T-helper 22 cell (primary cell): ENCODE measurements around the gene NFE2L1.
"Not testable (repeated sequence)": the region's sequence is repeated elsewhere in the genome, so short reads cannot be mapped to it uniquely, and the experiment has no call there.

ENCODE experiments used
- DNase-seq: peaks from one replicate; pipeline ENCODE4 v3.0.0-alpha.2; 2020; ENCODE audit warnings: low read depth

NFE2L1 gene

GRCh38 chr17:48024149-48025039 lies 23.8 kb upstream of the NFE2L1 start:
- DNase-seq: no peak

GRCh38 chr17:48025040-48025903 lies 22.9 kb upstream of the NFE2L1 start:
- peak; percentile 95 for DNase-seq

DNA sequence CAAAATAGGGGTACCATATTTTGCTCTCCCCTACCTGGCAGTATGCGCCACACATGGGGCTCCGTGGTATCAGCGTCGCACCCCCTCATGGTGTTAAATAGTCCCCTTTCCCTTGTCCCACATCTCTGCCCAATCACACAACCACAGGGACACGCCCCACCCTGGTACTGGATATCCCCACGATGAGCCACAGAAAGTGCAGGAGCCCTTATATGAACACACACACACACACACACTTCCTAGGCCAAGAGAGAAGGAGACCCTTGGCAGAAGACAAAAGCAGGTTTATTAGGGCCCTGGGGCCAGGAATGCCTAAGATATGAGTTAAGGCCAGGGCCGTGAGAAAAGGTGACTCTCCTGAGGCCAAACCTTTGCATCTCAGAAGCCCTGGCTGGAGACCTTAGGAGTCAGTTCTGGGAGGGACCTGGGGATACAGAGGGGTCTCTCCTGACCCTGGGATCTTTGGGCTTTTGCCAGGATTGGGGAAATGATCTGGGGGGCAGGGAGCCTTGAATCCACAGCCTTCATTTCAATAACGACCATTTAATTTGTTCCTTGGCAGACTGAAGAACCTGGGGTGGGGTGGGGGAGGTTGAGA lies 22.2 kb upstream of the NFE2L1 start:
- no peak for DNase-seq

DNA sequence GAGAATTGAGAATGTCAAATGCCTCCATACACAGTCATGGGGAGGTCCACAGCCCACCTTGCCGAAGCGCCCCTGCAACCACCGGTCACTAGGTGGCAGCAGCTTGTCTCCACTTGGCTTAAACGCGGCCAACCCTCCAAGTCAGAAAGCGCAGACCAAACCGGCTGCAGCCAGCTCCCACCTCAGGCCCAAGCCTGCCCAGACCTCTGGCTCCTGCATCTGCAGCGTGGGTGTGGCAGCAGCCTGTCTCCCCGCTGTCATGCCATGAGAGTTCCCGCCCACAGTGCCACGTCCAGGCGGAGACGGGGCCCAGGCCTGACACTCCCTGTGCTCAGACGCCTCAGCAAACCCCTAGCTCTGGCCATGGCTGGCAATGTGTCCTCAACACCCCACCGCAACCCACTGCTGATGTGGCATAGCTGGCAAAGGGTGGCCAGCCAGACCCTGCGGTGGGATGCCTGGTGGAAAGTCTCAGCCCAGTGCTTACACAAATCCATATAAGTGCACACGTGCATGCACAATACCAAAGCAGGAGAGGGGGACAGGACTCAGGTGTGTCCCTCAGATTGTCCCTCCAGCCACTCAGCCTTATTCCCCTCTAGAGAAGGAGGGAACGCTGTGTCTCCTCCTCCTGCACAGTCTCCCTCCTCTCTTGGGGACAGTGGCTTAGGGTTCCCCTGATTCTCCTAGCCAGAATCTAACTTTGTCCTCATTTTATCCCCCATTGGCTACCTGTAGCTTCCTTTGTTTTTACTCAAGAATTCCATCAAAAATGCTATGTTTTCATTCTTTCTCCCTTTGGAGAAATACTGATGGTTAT lies 21.4 kb upstream of the NFE2L1 start:
- peak; percentile 45 for DNase-seq

GRCh38 chr17:48027322-48027981 lies 20.7 kb upstream of the NFE2L1 start:
- DNase-seq: no peak

DNA sequence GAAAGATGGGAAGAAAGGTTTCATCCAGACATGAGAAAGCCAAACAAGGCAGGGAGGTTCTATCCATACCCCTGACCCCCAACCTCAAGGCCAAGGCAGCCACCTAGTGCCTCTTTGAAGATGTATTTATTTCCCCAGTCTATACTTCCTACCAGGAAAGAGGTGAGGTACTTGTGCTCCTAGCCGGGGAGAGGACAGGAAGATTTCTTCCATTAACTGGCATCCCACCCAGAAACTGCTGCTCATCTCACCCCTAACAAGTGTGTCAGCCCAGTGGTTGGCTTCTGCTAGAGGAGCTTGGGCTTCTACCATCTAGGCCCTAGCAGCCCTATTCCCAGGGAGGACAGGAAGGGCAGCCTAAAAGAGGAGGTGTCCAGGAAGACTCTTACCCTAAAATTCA lies 19.4 kb upstream of the NFE2L1 start:
- no peak for DNase-seq

- DNase-seq: no peak
Measured at GRCh38 chr17:48030531-48030930, 17.6 kb upstream of the NFE2L1 start.

- no peak for DNase-seq
Measured at GRCh38 chr17:48031966-48032365, 16.2 kb upstream of the NFE2L1 start.

GRCh38 chr17:48034734-48035133 lies 13.4 kb upstream of the NFE2L1 start:
- DNase-seq: not testable (repeated sequence)

DNA sequence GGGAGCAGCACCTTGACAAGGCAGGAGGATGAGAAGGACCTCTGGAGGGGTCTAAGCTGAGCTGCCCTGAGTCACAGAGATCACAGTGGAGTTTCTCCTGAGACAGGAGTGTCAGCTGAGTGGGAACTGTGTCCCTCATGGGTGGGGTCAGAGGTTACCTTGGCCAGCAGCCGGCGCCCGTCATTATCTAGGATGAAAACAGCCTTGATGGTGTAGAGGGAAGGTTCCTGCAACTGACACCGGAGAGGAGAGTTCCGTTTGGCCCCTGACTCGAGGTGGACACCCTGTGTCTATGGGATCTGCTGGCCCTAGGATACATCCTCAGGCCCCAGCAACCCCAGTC lies 11.5 kb upstream of the NFE2L1 start:
- DNase-seq: no peak

- peak; percentile 45 for DNase-seq
Measured at GRCh38 chr17:48037036-48037837, 10.9 kb upstream of the NFE2L1 start, which contains the start of gene COPZ2. Gene COPZ2, minus strand, starts transcription at chr17:48037797. Its CDS starts 20 bp downstream, at chr17:48037777.

DNA sequence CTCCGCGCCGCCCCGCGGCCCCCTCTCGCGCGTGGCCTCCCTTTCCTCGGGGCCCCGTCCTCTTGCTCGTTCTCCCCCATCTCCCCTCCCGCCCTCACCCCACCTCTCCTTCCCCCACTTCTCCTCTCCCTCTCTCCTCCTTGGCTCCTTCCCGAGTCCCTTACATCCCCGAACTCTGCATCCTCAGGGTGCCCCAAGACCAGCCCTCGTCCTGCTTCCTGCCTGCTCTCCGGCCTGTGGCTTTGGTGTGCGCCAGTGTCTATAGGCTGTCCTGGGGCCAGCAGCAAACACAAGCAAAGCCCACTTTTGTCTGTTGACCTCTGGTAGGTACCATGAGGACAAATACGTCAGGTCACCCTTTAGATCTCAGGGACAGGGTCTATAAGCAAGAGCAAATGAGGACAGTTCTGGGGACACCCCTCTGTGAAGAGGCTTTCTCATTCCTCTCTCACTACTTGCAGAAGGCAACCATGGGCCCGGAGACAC lies 10.3 kb upstream of the NFE2L1 start:
- DNase-seq: no peak

- no peak for DNase-seq
Measured at GRCh38 chr17:48038687-48039086, 9.5 kb upstream of the NFE2L1 start.

DNA sequence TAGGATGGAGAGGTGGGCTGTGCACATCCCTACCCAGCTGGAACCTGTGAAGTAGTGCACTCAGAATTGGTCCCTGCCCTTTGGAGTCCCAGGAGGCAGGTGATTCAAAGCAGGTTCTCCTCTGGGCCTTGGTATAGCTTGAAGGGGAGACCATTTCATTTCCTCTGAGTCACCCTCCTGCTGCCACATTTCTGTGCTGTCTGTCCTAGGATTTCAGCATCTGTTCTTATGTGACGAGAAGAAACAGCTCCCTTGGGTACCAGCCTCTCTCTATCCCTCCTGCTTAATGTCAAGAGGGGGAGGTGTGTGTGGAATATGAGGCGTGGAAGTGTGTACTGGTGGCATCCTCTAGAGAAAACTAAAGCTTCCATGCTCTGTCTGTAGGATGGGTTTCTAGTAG lies 5.0 kb upstream of the NFE2L1 start:
- DNase-seq: no peak

GRCh38 chr17:48044851-48045250 lies 3.3 kb upstream of the NFE2L1 start:
- no peak for DNase-seq

- DNase-seq: no peak
Measured at GRCh38 chr17:48045316-48046001, 2.7 kb upstream of the NFE2L1 start.

GRCh38 chr17:48046296-48046695 lies 1.9 kb upstream of the NFE2L1 start:
- no peak for DNase-seq

- DNase-seq: no peak
Measured at GRCh38 chr17:48047113-48047740, 932 bp upstream of the NFE2L1 start.
